ENCODE data around the gene SIL1.

DNA sequence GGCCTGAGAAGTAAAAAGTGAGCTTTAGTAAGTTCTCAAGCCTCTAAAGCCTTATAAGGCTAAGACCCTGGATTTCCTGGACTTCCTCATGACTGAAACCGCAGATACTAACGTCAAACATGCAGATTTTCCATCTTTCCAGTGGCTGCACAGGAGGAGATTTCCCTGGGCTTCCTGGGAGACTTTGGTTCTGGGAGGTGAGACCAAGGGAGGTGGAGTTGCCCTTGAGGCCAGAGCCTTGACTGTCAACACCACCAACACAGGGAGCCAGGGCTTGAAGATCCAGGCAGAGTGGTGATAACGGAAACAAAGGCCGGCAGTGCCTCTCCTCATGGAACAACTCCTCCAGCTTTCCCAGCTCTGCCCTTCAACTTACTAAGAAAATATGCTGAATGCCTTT is 178.3 kb downstream of the SIL1 start:
- no peak for TF ChIP-seq SP1 (IDR thresholded peaks at IDR 0.05)
- TF ChIP-seq ELF4 (IDR thresholded peaks at IDR 0.05), result no peak
- no peak for TF ChIP-seq BHLHE40 (IDR thresholded peaks at IDR 0.05; ENCODE audit: borderline replicate concordance)
- no peak for TF ChIP-seq FOXM1 (IDR thresholded peaks at IDR 0.05; ENCODE audit: borderline replicate concordance)
- TF ChIP-seq ZNF384 (IDR thresholded peaks at IDR 0.05), result no peak
- no peak for TF ChIP-seq SUZ12 (IDR thresholded peaks at IDR 0.05)
- TF ChIP-seq NFRKB (IDR thresholded peaks at IDR 0.05), result no peak

Data from HEK293T (cell line).